ENCODE measurements around the gene CLEC11A. TPM values are rescaled to one million over a fixed set of nuclear protein-coding genes. Genes with fewer than 3 reads are reported as not detected.

Gene CLEC11A
- total RNA-seq = 124 and 227 TPM in 2 replicates

GRCh38 chr19:50723069-50723468, at the start of gene CLEC11A:
CLEC11A (plus strand) TSS chr19:50723364; CDS start chr19:50723526, 162 bp downstream.

GRCh38 chr19:50719566-50719965, 3.6 kb upstream of the CLEC11A start, which contains the start of gene SHANK1:
SHANK1 (minus strand) TSS chr19:50719802; CDS start chr19:50716919, 2,883 bp downstream.

GRCh38 chr19:50770164-50770563, 47.0 kb downstream of the CLEC11A start, which contains the start of gene GPR32:
GPR32 (plus strand) TSS chr19:50770464; CDS start chr19:50770601, 137 bp downstream.

Other genes with a start within 250 kb of the CLEC11A start
- 53.7 and 124 TPM in 2 replicates for gene EMC10, start 246.9 kb upstream of the CLEC11A start, total RNA-seq
- 0.24 and 0.52 TPM in 2 replicates for gene GARIN5A, start 246.5 kb upstream of the CLEC11A start, total RNA-seq
- 57.5 and 61.9 TPM in 2 replicates for gene JOSD2, start 212.2 kb upstream of the CLEC11A start, total RNA-seq
- gene ASPDH, start 209.5 kb upstream of the CLEC11A start, total RNA-seq = not detected in 2 replicates
- 0.39 and 1.6 TPM in 2 replicates for gene LRRC4B, start 154.9 kb upstream of the CLEC11A start, total RNA-seq
- 0.88 TPM in 1 of 2 replicates, not detected in the other for gene SYT3, start 83.5 kb upstream of the CLEC11A start, total RNA-seq
- not detected in 2 replicates for gene C19orf81, start 73.9 kb upstream of the CLEC11A start, total RNA-seq
- gene SHANK1, start 3.6 kb upstream of the CLEC11A start, total RNA-seq = 6.7 and 7.8 TPM in 2 replicates
- not detected in 2 replicates for gene GPR32, start 47.1 kb downstream of the CLEC11A start, total RNA-seq
- not detected in 2 replicates for gene ACP4, start 67.1 kb downstream of the CLEC11A start, total RNA-seq
- not detected in 2 replicates for gene KLK1, start 100.4 kb downstream of the CLEC11A start, total RNA-seq
- not detected in 2 replicates for gene KLK15, start 110.2 kb downstream of the CLEC11A start, total RNA-seq
- gene KLK3, start 131.6 kb downstream of the CLEC11A start, total RNA-seq = not detected in 2 replicates
- gene KLK2, start 150.1 kb downstream of the CLEC11A start, total RNA-seq = not detected in 2 replicates
- gene KLK4, start 188.0 kb downstream of the CLEC11A start, total RNA-seq = not detected in 2 replicates
- gene KLK5, start 229.7 kb downstream of the CLEC11A start, total RNA-seq = not detected in 2 replicates
- not detected in 2 replicates for gene KLK6, start 246.2 kb downstream of the CLEC11A start, total RNA-seq